ENCODE results near the gene S100A12.

- TF ChIP-seq, protein P1, sequence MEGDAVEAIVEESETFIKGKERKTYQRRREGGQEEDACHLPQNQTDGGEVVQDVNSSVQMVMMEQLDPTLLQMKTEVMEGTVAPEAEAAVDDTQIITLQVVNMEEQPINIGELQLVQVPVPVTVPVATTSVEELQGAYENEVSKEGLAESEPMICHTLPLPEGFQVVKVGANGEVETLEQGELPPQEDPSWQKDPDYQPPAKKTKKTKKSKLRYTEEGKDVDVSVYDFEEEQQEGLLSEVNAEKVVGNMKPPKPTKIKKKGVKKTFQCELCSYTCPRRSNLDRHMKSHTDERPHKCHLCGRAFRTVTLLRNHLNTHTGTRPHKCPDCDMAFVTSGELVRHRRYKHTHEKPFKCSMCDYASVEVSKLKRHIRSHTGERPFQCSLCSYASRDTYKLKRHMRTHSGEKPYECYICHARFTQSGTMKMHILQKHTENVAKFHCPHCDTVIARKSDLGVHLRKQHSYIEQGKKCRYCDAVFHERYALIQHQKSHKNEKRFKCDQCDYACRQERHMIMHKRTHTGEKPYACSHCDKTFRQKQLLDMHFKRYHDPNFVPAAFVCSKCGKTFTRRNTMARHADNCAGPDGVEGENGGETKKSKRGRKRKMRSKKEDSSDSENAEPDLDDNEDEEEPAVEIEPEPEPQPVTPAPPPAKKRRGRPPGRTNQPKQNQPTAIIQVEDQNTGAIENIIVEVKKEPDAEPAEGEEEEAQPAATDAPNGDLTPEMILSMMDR (IDR thresholded peaks at IDR 0.05 in 8 of 11, conservative IDR thresholded peaks at IDR 0.05 in 3 of 11): no peak
- no peak for TF ChIP-seq POLR2A (IDR thresholded peaks at IDR 0.05)
- TF ChIP-seq POLR2AphosphoS5 (IDR thresholded peaks at IDR 0.05): no peak
Measured at GRCh38 chr1:153415850-153416570, 40.6 kb upstream of the S100A12 start, which contains the start of gene S100A7A.
